Adrenal gland (tissue), 5 donors: ENCODE results near the gene ANTKMT.

ENCODE experiments used
- POLR2A ChIP-seq, 2 donors: fragments of 450-650 bp; IDR thresholded peaks; one replicate each; pipeline ENCODE4 v1.6.1; 2017; ENCODE audit warnings: antibody characterized with exemption in 2 of 2, mild to moderate bottlenecking in 2 of 2, moderate library complexity in 1 of 2
- TF ChIP-seq, protein P1 (sequence below), 6 experiments: fragments of 450-650 bp in 4 of 6; fragments of 200-600 bp in 2 of 6; sonication (generic) in 1 of 6; IDR thresholded peaks; 1 replicate in 5 of 6; 2 replicates in 1 of 6; pipeline versions ENCODE4 v1.5.1 to v1.8.0; 2016 to 2021; ENCODE audit warnings: antibody characterized with exemption in 6 of 6, mild to moderate bottlenecking in 2 of 6, moderate library complexity in 1 of 6
- donor health status: DM: no; HTN: no; CAD: no.

GRCh38 chr16:712740-713250, 8.2 kb upstream of the ANTKMT start:
- TF ChIP-seq, protein P1, sequence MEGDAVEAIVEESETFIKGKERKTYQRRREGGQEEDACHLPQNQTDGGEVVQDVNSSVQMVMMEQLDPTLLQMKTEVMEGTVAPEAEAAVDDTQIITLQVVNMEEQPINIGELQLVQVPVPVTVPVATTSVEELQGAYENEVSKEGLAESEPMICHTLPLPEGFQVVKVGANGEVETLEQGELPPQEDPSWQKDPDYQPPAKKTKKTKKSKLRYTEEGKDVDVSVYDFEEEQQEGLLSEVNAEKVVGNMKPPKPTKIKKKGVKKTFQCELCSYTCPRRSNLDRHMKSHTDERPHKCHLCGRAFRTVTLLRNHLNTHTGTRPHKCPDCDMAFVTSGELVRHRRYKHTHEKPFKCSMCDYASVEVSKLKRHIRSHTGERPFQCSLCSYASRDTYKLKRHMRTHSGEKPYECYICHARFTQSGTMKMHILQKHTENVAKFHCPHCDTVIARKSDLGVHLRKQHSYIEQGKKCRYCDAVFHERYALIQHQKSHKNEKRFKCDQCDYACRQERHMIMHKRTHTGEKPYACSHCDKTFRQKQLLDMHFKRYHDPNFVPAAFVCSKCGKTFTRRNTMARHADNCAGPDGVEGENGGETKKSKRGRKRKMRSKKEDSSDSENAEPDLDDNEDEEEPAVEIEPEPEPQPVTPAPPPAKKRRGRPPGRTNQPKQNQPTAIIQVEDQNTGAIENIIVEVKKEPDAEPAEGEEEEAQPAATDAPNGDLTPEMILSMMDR (IDR thresholded peaks at IDR 0.05), result peak in 5 of 6 experiments; percentile 39 to 64 (median 54)
- peak in 1 of 2 donors; percentile 46 for TF ChIP-seq POLR2A (IDR thresholded peaks at IDR 0.05)
